Uterus (tissue), 4 donors: ENCODE data around the gene MIS18BP1. TPM values are rescaled to one million over a fixed set of nuclear protein-coding genes. Genes with fewer than 3 reads are reported as not detected.

Experiments
- DNase-seq, 2 donors: peaks; one replicate each; pipeline ENCODE4 v3.0.0-alpha.2; 2019 to 2020
- H3K27ac ChIP-seq, 2 donors: fragments of 200-600 bp; sonication (generic); 1 replicate in 1 of 2; 2 replicates in 1 of 2; pipeline ENCODE4 v1.5.1; 2016 to 2018
- H3K27me3 ChIP-seq, 2 donors: fragments of 200-600 bp; sonication (generic); one replicate each; pipeline ENCODE4 v1.5.1; 2018 to 2019; ENCODE audit warnings: control low read depth in 1 of 2
- H3K36me3 ChIP-seq, 2 donors: fragments of 200-600 bp; sonication (generic); one replicate each; pipeline ENCODE4 v1.5.1; 2019; ENCODE audit warnings: control low read depth in 1 of 2
- H3K4me1 ChIP-seq, 2 donors: fragments of 200-600 bp; sonication (generic); one replicate each; pipeline ENCODE4 v1.5.1; 2018 to 2019; ENCODE audit warnings: control low read depth in 1 of 2
- H3K4me3 ChIP-seq, 2 donors: fragments of 200-600 bp; sonication (generic); 1 replicate in 1 of 2; 2 replicates in 1 of 2; pipeline ENCODE4 v1.5.1; 2018 to 2019; ENCODE audit warnings: mild to moderate bottlenecking in 1 of 2
- H3K9me3 ChIP-seq, 2 donors: fragments of 200-600 bp; sonication (generic); one replicate each; pipeline ENCODE4 v1.5.1; 2019; ENCODE audit warnings: control low read depth in 1 of 2
- CTCF ChIP-seq, 4 experiments: fragments of 200-600 bp in 2 of 4; fragments of 450-650 bp in 2 of 4; sonication (generic) in 2 of 4; IDR thresholded peaks; one replicate each; pipeline ENCODE4 v1.5.1; 2016 to 2019; ENCODE audit warnings: antibody characterized with exemption in 4 of 4, mild to moderate bottlenecking in 2 of 4, moderate library complexity in 1 of 4
- POLR2A ChIP-seq, 2 donors: fragments of 450-650 bp; IDR thresholded peaks; one replicate each; pipeline ENCODE4 v1.6.1; 2016; ENCODE audit warnings: antibody characterized with exemption in 2 of 2, mild to moderate bottlenecking in 1 of 2, moderate library complexity in 1 of 2
- intact Hi-C: fragments of 100-400 bp; cut with DNase I; formaldehyde crosslinking; loops from one replicate; pipeline ENCODE4 v1.15.1; 2023; ENCODE audit warnings: low total_unique reads
- total RNA-seq, 4 donors: library from RNA; depleted of rRNA in 3 of 4; stranded (reverse); fragments of >200 nt in 3 of 4; gene quantifications; one replicate each; pipeline versions ENCODE4 v1.1.0 to v1.2.4, GENCODE V29; 2014 to 2023
- donor health status: DM: yes; HTN: yes; CAD: no.

MIS18BP1 gene
- total RNA-seq, 4 donors from 2014 or later = 8.7 to 73.7 (median 25.8) TPM

GRCh38 chr14:45253754-45254310 lies 830 bp upstream of the MIS18BP1 start:
- intact Hi-C loops = no loop called here
- Histone ChIP-seq H3K9me3 (peaks cover 0 to 14% of the 10 kb centered on the region in 2 donors), H3K4me3 (peak overlapping the region; percentile 75 to 87), H3K27me3 (no peaks in the 10 kb centered on the region), H3K27ac (peak overlapping the region; percentile 87 to 90), H3K4me1 (no peaks in the 10 kb centered on the region), H3K36me3 (no peaks in the 10 kb centered on the region)
- peak in 1 of 2 donors; percentile 44 for DNase-seq
- TF ChIP-seq POLR2A (IDR thresholded peaks at IDR 0.05) = no peak
- no peak for TF ChIP-seq CTCF (IDR thresholded peaks at IDR 0.05)

- no peaks in the 10 kb centered on the region for H3K36me3 ChIP-seq
- peak overlapping the region; percentile 87 to 90 for H3K27ac ChIP-seq
- H3K9me3 ChIP-seq = peaks cover 0 to 2% of the 10 kb centered on the region in 2 donors
- no peaks in the 10 kb centered on the region for H3K27me3 ChIP-seq
- H3K4me3 ChIP-seq = peak overlapping the region; percentile 75 to 87
- no peak for DNase-seq
- no peaks in the 10 kb centered on the region for H3K4me1 ChIP-seq
- TF ChIP-seq CTCF (IDR thresholded peaks at IDR 0.05) (no peak), POLR2A (IDR thresholded peaks at IDR 0.05) (no peak)
- intact Hi-C loops = no loop called here
These were observed 484 bp downstream of the MIS18BP1 start for GRCh38 chr14:45252366-45253069.

- no peaks in the 10 kb centered on the region for H3K9me3 ChIP-seq
- H3K36me3 ChIP-seq = no peaks in the 10 kb centered on the region
- H3K27me3 ChIP-seq = no peaks in the 10 kb centered on the region
- no peaks in the 10 kb centered on the region for H3K4me1 ChIP-seq
- H3K27ac ChIP-seq = peak overlapping the region in 1 of 2 donors; percentile 90
- H3K4me3 ChIP-seq = peak overlapping the region; percentile 75 to 87
- TF ChIP-seq CTCF (IDR thresholded peaks at IDR 0.05) (no peak), POLR2A (IDR thresholded peaks at IDR 0.05) (no peak)
- no peak for DNase-seq
- intact Hi-C loops = no loop called here
These were observed 1.1 kb downstream of the MIS18BP1 start for GRCh38 chr14:45251912-45252311.

GRCh38 chr14:45249856-45250575 lies 3.0 kb downstream of the MIS18BP1 start:
- Histone ChIP-seq H3K36me3 (no peaks in the 10 kb centered on the region), H3K4me1 (no peaks in the 10 kb centered on the region), H3K4me3 (peak overlapping the region; percentile 10 to 11), H3K9me3 (no peaks in the 10 kb centered on the region), H3K27me3 (no peaks in the 10 kb centered on the region), H3K27ac (peak overlapping the region; percentile 66 to 90)
- intact Hi-C loops = no loop called here
- TF ChIP-seq POLR2A (IDR thresholded peaks at IDR 0.05) (no peak), CTCF (IDR thresholded peaks at IDR 0.05) (no peak)
- peak; percentile 25 to 29 for DNase-seq

- intact Hi-C loops = no loop called here
- TF ChIP-seq CTCF (IDR thresholded peaks at IDR 0.05) = no peak
- no peak for TF ChIP-seq POLR2A (IDR thresholded peaks at IDR 0.05)
These were observed 5.6 kb downstream of the MIS18BP1 start for GRCh38 chr14:45247427-45247826.

More at GRCh38 chr14:45247427-45247826, 5.6 kb downstream of the MIS18BP1 start:
- Histone ChIP-seq H3K36me3 (no peaks in the 10 kb centered on the region), H3K4me1 (no peaks in the 10 kb centered on the region), H3K4me3 (no peak overlapping the region), H3K9me3 (no peaks in the 10 kb centered on the region), H3K27me3 (no peaks in the 10 kb centered on the region), H3K27ac (no peak overlapping the region)
- no peak for DNase-seq
